Stimulated activated CD8-positive, alpha-beta memory T cell treated with anti-CD3 and anti-CD28 coated beads, Interleukin-4, amount 100 ng/mL, for 48 hours (primary cell): ENCODE data around the gene BTG4.

Experiments used
- DNase-seq: peaks from one replicate; pipeline ENCODE4 v3.0.0-alpha.2; 2020

The BTG4 gene

GRCh38 chr11:111452817-111453552, 59.2 kb downstream of the BTG4 start:
- no peak for DNase-seq

GRCh38 chr11:111452146-111452545, 60.0 kb downstream of the BTG4 start:
- no peak for DNase-seq

- DNase-seq: no peak
Measured at GRCh38 chr11:111450480-111451320, 61.5 kb downstream of the BTG4 start.

- peak; percentile 14 for DNase-seq
Measured at GRCh38 chr11:111449696-111450479, 62.3 kb downstream of the BTG4 start.

GRCh38 chr11:111448831-111449557, 63.2 kb downstream of the BTG4 start:
- DNase-seq: no peak

- DNase-seq: no peak
Measured at GRCh38 chr11:111448414-111448813, 63.8 kb downstream of the BTG4 start.

GRCh38 chr11:111447931-111448330, 64.3 kb downstream of the BTG4 start:
- no peak for DNase-seq

- DNase-seq: no peak
Measured at GRCh38 chr11:111447112-111447471, 65.1 kb downstream of the BTG4 start.

GRCh38 chr11:111446404-111447111, 65.6 kb downstream of the BTG4 start:
- peak; percentile 76 for DNase-seq

- no peak for DNase-seq
Measured at GRCh38 chr11:111445586-111445985, 66.6 kb downstream of the BTG4 start.
